Nephron progenitor cell (in vitro differentiated cells): ENCODE results near the gene COL4A6.
A peak's percentile ranks its signal among the peaks of the same experiment; 100 is the strongest.

Source experiments
- DNase-seq: peaks from one replicate; pipeline ENCODE4 v3.0.0; 2021
- H3K27ac Mint-ChIP-seq: 2 replicates; pipeline ENCODE4 v1.8.0; 2021; ENCODE audit warnings: mild to moderate bottlenecking, moderate library complexity, mixed read lengths
- H3K27me3 Mint-ChIP-seq: 2 replicates; pipeline ENCODE4 v1.8.0; 2021; ENCODE audit warnings: mild to moderate bottlenecking, low read depth, mixed read lengths; ENCODE audit not compliant: poor library complexity
- H3K36me3 Mint-ChIP-seq: 2 replicates; pipeline ENCODE4 v1.8.0; 2021; ENCODE audit warnings: low read depth, mixed read lengths
- H3K4me1 Mint-ChIP-seq: 2 replicates; pipeline ENCODE4 v1.8.0; 2021; ENCODE audit warnings: mixed read lengths
- H3K4me3 Mint-ChIP-seq: 2 replicates; pipeline ENCODE4 v1.8.0; 2021; ENCODE audit warnings: mild to moderate bottlenecking, moderate library complexity, mixed read lengths
- H3K9me3 Mint-ChIP-seq: 2 replicates; pipeline ENCODE4 v1.8.0; 2021; ENCODE audit warnings: mild to moderate bottlenecking, moderate library complexity, mixed read lengths
- TF ChIP-seq, protein P1 (sequence below): fragments of 200-600 bp; sonication (generic); IDR thresholded peaks from 2 replicates; pipeline ENCODE4 v1.5.0; 2021; ENCODE audit warnings: antibody characterized with exemption

COL4A6 gene

GRCh38 chrX:108245462-108245861, 192.8 kb downstream of the COL4A6 start:
- TF ChIP-seq, protein P1, sequence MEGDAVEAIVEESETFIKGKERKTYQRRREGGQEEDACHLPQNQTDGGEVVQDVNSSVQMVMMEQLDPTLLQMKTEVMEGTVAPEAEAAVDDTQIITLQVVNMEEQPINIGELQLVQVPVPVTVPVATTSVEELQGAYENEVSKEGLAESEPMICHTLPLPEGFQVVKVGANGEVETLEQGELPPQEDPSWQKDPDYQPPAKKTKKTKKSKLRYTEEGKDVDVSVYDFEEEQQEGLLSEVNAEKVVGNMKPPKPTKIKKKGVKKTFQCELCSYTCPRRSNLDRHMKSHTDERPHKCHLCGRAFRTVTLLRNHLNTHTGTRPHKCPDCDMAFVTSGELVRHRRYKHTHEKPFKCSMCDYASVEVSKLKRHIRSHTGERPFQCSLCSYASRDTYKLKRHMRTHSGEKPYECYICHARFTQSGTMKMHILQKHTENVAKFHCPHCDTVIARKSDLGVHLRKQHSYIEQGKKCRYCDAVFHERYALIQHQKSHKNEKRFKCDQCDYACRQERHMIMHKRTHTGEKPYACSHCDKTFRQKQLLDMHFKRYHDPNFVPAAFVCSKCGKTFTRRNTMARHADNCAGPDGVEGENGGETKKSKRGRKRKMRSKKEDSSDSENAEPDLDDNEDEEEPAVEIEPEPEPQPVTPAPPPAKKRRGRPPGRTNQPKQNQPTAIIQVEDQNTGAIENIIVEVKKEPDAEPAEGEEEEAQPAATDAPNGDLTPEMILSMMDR: no peak
- Mint-ChIP-seq H3K4me3 (no peak overlapping the region), H3K27ac (no peak overlapping the region), H3K36me3 (no peaks in the 10 kb centered on the region), H3K27me3 (no peaks in the 10 kb centered on the region), H3K4me1 (no peaks in the 10 kb centered on the region), H3K9me3 (peaks cover 8% of the 10 kb centered on the region)
- DNase-seq: no peak

DNA sequence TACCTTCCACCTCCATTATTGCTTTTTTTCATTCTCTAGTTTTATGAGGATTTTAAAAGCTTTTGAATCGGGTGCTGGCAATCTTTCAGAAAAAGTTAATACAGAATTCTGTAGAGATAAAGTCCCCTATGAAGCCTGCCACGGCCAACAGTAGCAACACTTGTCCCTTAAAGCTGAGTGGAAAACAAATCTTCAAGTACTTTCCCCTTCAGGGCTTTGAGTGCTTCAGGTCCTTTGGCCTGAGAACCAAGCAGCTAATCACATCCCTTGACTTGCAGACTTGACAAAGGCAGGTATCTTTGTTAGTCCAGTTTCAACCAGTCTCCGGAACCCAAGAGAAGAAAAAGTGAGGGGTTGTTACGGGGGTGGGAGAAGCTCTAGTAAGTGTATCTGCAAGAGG, 202.2 kb downstream of the COL4A6 start:
- Mint-ChIP-seq H3K27me3 (no peaks in the 10 kb centered on the region), H3K36me3 (no peaks in the 10 kb centered on the region), H3K9me3 (no peaks in the 10 kb centered on the region), H3K4me1 (no peaks in the 10 kb centered on the region), H3K27ac (no peak overlapping the region), H3K4me3 (no peak overlapping the region)
- no peak for DNase-seq
- TF ChIP-seq, protein P1: no peak

DNA sequence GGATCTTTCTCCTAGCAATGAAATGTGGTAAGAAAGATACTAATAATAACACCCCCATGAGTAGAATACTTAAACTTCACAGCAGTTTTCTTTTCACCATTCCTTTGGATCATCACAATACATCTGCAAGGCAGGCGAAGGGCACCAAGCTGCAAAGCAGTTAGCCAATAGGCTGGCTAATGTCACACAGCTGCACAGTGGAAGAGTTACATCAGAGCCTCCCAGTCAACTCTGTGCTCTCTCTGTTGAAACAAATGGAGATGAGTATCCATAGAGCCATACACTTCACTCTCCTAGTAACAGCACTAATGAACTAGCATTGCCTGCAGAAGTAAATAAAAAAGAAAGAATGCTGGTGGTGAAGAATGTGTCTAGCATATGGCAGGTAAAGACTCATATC, 207.6 kb downstream of the COL4A6 start:
- no peak for DNase-seq
- H3K27ac Mint-ChIP-seq: no peak overlapping the region
- TF ChIP-seq, protein P1: no peak
- H3K9me3 Mint-ChIP-seq: no peaks in the 10 kb centered on the region
- peaks cover 10% of the 10 kb centered on the region for H3K4me1 Mint-ChIP-seq
- H3K27me3 Mint-ChIP-seq: peaks cover 2% of the 10 kb centered on the region
- no peak overlapping the region for H3K4me3 Mint-ChIP-seq
- H3K36me3 Mint-ChIP-seq: peaks cover 6% of the 10 kb centered on the region

DNA sequence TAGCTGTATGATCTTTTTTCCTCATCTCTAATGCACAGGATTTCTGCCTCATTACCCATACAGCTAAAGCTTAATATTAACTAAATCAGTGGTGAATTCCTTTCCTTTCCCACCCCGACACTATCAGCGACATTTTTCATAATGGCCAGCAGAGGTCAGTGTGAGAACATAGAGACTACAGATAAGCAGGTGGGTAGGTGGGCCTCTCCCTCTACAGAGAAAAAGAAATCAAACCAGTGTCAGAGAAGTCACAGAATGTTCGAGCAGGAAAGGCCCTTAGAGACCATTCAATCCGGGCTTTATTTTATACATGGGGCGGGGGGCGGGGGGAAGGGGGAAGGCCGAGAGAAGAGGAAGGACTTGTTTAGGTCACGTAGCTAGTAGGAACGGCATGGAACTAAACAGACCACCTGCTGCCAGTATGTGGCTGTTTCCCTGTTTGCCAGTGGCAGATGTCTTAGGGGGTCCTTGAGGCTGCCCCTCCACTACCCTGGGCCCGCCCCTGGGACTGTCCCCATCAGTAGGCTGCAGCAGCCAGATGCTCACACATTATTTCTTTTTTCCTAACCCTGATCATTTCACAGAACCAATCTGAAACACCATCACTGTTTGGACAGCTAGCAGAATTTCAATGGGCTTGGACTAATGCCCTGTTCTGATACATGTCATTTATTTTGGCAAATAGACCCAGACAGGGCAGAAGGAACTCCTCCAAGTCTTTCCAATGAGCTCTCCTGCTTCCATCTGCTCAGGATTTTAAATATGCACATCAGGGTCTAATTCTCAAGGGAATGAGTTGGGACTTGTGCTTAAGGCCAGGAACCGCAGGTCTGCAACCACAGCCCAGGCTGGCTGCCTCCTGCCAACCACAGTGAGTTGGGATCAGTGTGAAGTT, 213.2 kb downstream of the COL4A6 start:
- TF ChIP-seq, protein P1: peak; percentile 66
- H3K27me3 Mint-ChIP-seq: peaks cover 2% of the 10 kb centered on the region
- H3K9me3 Mint-ChIP-seq: no peaks in the 10 kb centered on the region
- peaks cover 28% of the 10 kb centered on the region for H3K4me1 Mint-ChIP-seq
- H3K27ac Mint-ChIP-seq: no peak overlapping the region
- H3K4me3 Mint-ChIP-seq: no peak overlapping the region
- peaks cover 12% of the 10 kb centered on the region for H3K36me3 Mint-ChIP-seq
- peak; percentile 22 for DNase-seq

- Mint-ChIP-seq H3K4me1 (peaks cover 28% of the 10 kb centered on the region), H3K27ac (no peak overlapping the region), H3K4me3 (no peak overlapping the region), H3K36me3 (peaks cover 16% of the 10 kb centered on the region), H3K27me3 (peaks cover 2% of the 10 kb centered on the region), H3K9me3 (no peaks in the 10 kb centered on the region)
- DNase-seq: no peak
- TF ChIP-seq, protein P1: no peak
These were observed 214.0 kb downstream of the COL4A6 start for GRCh38 chrX:108224218-108224617.

- Mint-ChIP-seq H3K27ac (no peak overlapping the region), H3K9me3 (no peaks in the 10 kb centered on the region), H3K4me1 (peaks cover 28% of the 10 kb centered on the region), H3K27me3 (peaks cover 2% of the 10 kb centered on the region), H3K4me3 (no peak overlapping the region), H3K36me3 (peaks cover 16% of the 10 kb centered on the region)
- TF ChIP-seq, protein P1: no peak
- no peak for DNase-seq
These were observed 214.6 kb downstream of the COL4A6 start for GRCh38 chrX:108223585-108223984.
